ENCODE data around the gene TOMM20. TPM values are rescaled to one million over a fixed set of nuclear protein-coding genes. Genes with fewer than 3 reads are reported as not detected.
A peak's percentile ranks its signal among the peaks of the same experiment; 100 is the strongest.

The TOMM20 gene
- total and polyA plus RNA-seq, 9 of the 15 experiments (the other 6 are each of a cell fraction or from before 2014, with no cell fraction given) = 70.6 to 334 (median 159) TPM

DNA sequence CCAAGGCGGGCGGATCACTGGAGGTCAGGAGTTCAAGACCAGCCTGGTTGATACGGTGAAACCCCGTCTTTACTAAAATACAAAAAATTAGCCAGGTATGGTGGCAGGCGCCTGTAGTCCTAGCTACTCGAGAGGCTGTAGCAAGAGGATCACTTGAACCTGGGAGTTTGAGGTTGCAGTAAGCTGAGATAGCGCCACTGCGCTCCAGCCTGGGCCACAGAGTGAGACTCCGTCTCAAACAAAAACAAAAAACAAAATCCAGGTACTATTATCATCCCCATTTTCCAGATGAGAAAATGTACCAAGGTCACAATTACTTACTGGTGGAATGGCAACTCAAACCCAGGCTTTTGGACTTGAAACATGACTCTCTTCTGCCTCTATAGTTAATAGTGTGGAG, 4.5 kb downstream of the TOMM20 start:
- Histone ChIP-seq H3K36me3 (ENCODE audit: control insufficient read depth, insufficient read depth, low read length) (peaks cover 82% of the 10 kb centered on the region), H3K4me1 (replicated peaks in 1 of 2; ENCODE audit: control insufficient read depth in 2 of 2, insufficient read depth in 2 of 2, low read length in 2 of 2) (peaks cover 13 to 18% of the 10 kb centered on the region in 2 experiments; a peak in 4 of 5 replicates), H3K9ac (ENCODE audit: insufficient read depth in 1 of 2, low read depth in 2 of 2, low read length in 2 of 2) (peak overlapping the region in 1 of 2 experiments; percentile 19; a peak in 1 of 4 replicates), H2AFZ (ENCODE audit: low read depth, low read length) (no peak overlapping the region), H3K9me1 (ENCODE audit: control insufficient read depth, insufficient read depth, low read length) (no peaks in the 10 kb centered on the region), H4K20me1 (replicated peaks; ENCODE audit: control insufficient read depth, insufficient read depth, low read length) (peaks cover 43% of the 10 kb centered on the region), H3K27ac (ENCODE audit: extremely low read depth, low read depth, low read length) (no peak overlapping the region), H3K4me2 (ENCODE audit: insufficient read depth, low read length) (no peak overlapping the region; the same call in 1 of the 2 replicates), H3K79me2 (ENCODE audit: control insufficient read depth, insufficient read depth, low read length) (peaks cover 99% of the 10 kb centered on the region), H3K9me3 (replicated peaks; ENCODE audit: control insufficient read depth, insufficient read depth, low read depth, low read length) (no peaks in the 10 kb centered on the region), H3K4me3 (no peak overlapping the region), H3K27me3 (ENCODE audit: control insufficient read depth in 2 of 2, insufficient read depth in 2 of 2, low read length in 2 of 2) (no peaks in the 10 kb centered on the region)
- no peak for ATAC-seq
- 81% methylated on average over 9 of the region's 9 CpGs for WGBS (ENCODE audit: insufficient coverage, low coverage, missing lambda C conversion rate)
- in situ Hi-C loops (cut with MboI) (no loop called here), intact Hi-C loops (cut with micrococcal nuclease) (no loop called here)
- ChIA-PET POLR2A (interaction anchor here (0.6 to 5.1 kb wide), 4 partner anchors 16 to 482 kb away, joined by 3 to 51 read pairs (median 6); no protein-coding TSS in a partner anchor), CTCF (ENCODE audit: low intra/inter-chr PET ratio) (no interaction called here)
- FAIRE-seq = no peak
- no peak for DNase-seq (ENCODE audit: extremely low read depth in 1 of 4, low spot score in 3 of 4)
- no TSS peak for BruUV-seq (replicated peaks)
- TF ChIP-seq, protein P1, sequence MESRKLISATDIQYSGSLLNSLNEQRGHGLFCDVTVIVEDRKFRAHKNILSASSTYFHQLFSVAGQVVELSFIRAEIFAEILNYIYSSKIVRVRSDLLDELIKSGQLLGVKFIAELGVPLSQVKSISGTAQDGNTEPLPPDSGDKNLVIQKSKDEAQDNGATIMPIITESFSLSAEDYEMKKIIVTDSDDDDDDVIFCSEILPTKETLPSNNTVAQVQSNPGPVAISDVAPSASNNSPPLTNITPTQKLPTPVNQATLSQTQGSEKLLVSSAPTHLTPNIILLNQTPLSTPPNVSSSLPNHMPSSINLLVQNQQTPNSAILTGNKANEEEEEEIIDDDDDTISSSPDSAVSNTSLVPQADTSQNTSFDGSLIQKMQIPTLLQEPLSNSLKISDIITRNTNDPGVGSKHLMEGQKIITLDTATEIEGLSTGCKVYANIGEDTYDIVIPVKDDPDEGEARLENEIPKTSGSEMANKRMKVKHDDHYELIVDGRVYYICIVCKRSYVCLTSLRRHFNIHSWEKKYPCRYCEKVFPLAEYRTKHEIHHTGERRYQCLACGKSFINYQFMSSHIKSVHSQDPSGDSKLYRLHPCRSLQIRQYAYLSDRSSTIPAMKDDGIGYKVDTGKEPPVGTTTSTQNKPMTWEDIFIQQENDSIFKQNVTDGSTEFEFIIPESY (CRISPR knock-in tag; IDR thresholded peaks at IDR 0.05) = peak; percentile 97
- TF ChIP-seq, protein P2, sequence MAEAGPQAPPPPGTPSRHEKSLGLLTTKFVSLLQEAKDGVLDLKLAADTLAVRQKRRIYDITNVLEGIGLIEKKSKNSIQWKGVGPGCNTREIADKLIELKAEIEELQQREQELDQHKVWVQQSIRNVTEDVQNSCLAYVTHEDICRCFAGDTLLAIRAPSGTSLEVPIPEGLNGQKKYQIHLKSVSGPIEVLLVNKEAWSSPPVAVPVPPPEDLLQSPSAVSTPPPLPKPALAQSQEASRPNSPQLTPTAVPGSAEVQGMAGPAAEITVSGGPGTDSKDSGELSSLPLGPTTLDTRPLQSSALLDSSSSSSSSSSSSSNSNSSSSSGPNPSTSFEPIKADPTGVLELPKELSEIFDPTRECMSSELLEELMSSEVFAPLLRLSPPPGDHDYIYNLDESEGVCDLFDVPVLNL (CRISPR knock-in tag; IDR thresholded peaks at IDR 0.05; ENCODE audit: low read depth) = no peak
- 0 out of 2 replicates have a peak, but pooled peaks have one; percentile 51 for TF ChIP-seq ZNF121 (CRISPR knock-in tag; conservative IDR thresholded peaks at IDR 0.05)
